Esophagus (tissue), 2 donors: Measurements from ENCODE around the gene CCIN. TPM values are rescaled to one million over a fixed set of nuclear protein-coding genes. Genes with fewer than 3 reads are reported as not detected.
"Not testable (repeated sequence)": the region's sequence is repeated elsewhere in the genome, so short reads cannot be mapped to it uniquely, and the experiment has no call there.

ENCODE experiments used
- H3K27ac ChIP-seq, 2 donors: one replicate each; pipeline ENCODE4 v1.5.1; 2013; ENCODE audit warnings: low read depth in 2 of 2, mild to moderate bottlenecking in 2 of 2, inconsistent platforms in 1 of 2, low read length in 1 of 2, moderate library complexity in 1 of 2
- H3K27me3 ChIP-seq, 2 donors: one replicate each; pipeline ENCODE4 v1.6.1; 2013; ENCODE audit warnings: low read length in 2 of 2, control low read depth in 1 of 2, mild to moderate bottlenecking in 1 of 2; ENCODE audit not compliant: insufficient read depth in 2 of 2, control insufficient read depth in 1 of 2
- H3K36me3 ChIP-seq, 2 donors: one replicate each; pipeline ENCODE4 v1.6.1; 2013; ENCODE audit warnings: low read length in 1 of 2; ENCODE audit not compliant: control insufficient read depth in 2 of 2, insufficient read depth in 2 of 2
- H3K4me1 ChIP-seq, 2 donors: one replicate each; pipeline ENCODE4 v1.6.1; 2013; ENCODE audit warnings: low read length in 1 of 2; ENCODE audit not compliant: control insufficient read depth in 2 of 2, insufficient read depth in 2 of 2
- H3K4me3 ChIP-seq, 2 donors: one replicate each; pipeline ENCODE4 v1.5.1; 2013; ENCODE audit warnings: low read length in 2 of 2, mild to moderate bottlenecking in 2 of 2, low read depth in 1 of 2, moderate library complexity in 1 of 2
- H3K9me3 ChIP-seq, 2 donors: one replicate each; pipeline ENCODE4 v1.6.1; 2013; ENCODE audit warnings: mild to moderate bottlenecking in 2 of 2, low read depth in 1 of 2, low read length in 1 of 2, moderate library complexity in 1 of 2; ENCODE audit not compliant: control insufficient read depth in 2 of 2, insufficient read depth in 1 of 2
- WGBS, 2 donors: extraction: QIAGEN DNeasy Blood & Tissue Kit; methylation state at CpG; one replicate each; pipeline ENCODE4 v1.1.7; 2013; 5-methylcytosine and 5-hydroxymethylcytosine counted together
- polyA plus RNA-seq, 2 donors: library from polyadenylated mRNA; stranded (reverse); fragments of 200-250 nt; gene quantifications; one replicate each; pipeline ENCODE4 v1.2.3, GENCODE V29; 2013
- donor health status: healthy with polysubstance abuse.
- donor health status: Bipolar disorder and iron deficiency.

Gene CCIN
- polyA plus RNA-seq, 2 donors = not detected

GRCh38 chr9:36177571-36177970 is 8.4 kb downstream of the CCIN start:
- no peaks in the 10 kb centered on the region for H3K4me1 ChIP-seq

GRCh38 chr9:36180243-36180642 is 11.1 kb downstream of the CCIN start:
- not testable (repeated sequence) for H3K36me3 ChIP-seq, H3K27me3 ChIP-seq, H3K4me1 ChIP-seq, H3K4me3 ChIP-seq, H3K27ac ChIP-seq, H3K9me3 ChIP-seq
- 82 to 91% methylated on average over 6 of the region's 6 CpGs for WGBS, 2 donors

More at GRCh38 chr9:36177571-36177970, 8.4 kb downstream of the CCIN start:
- no peaks in the 10 kb centered on the region for H3K27me3 ChIP-seq
- no peaks in the 10 kb centered on the region for H3K36me3 ChIP-seq
- no peaks in the 10 kb centered on the region for H3K9me3 ChIP-seq
- H3K4me3 ChIP-seq = no peak overlapping the region
- WGBS, 2 donors = 73 to 79% methylated on average over 4 of the region's 4 CpGs
- H3K27ac ChIP-seq = no peak overlapping the region

GRCh38 chr9:36187414-36187813 is 18.2 kb downstream of the CCIN start:
- H3K36me3 ChIP-seq = no peaks in the 10 kb centered on the region
- no peak overlapping the region for H3K27ac ChIP-seq
- H3K9me3 ChIP-seq = no peaks in the 10 kb centered on the region
- no peaks in the 10 kb centered on the region for H3K27me3 ChIP-seq
- H3K4me3 ChIP-seq = no peak overlapping the region
- peaks cover 3 to 4% of the 10 kb centered on the region in 2 donors for H3K4me1 ChIP-seq

GRCh38 chr9:36188212-36188611 is 19.0 kb downstream of the CCIN start:
- no peak overlapping the region for H3K27ac ChIP-seq
- no peaks in the 10 kb centered on the region for H3K9me3 ChIP-seq
- WGBS, 2 donors = 82% methylated on average over 5 of the region's 5 CpGs
- H3K27me3 ChIP-seq = no peaks in the 10 kb centered on the region
- H3K36me3 ChIP-seq = no peaks in the 10 kb centered on the region
- peaks cover 3 to 4% of the 10 kb centered on the region in 2 donors for H3K4me1 ChIP-seq
- H3K4me3 ChIP-seq = no peak overlapping the region

GRCh38 chr9:36189976-36190375 is 20.8 kb downstream of the CCIN start:
- no peak overlapping the region for H3K27ac ChIP-seq
- 11% methylated on average over 9 of the region's 9 CpGs for WGBS, 2 donors
- H3K36me3 ChIP-seq = peaks cover 0 to 2% of the 10 kb centered on the region in 2 donors
- peaks cover 4 to 8% of the 10 kb centered on the region in 2 donors for H3K4me1 ChIP-seq
- no peaks in the 10 kb centered on the region for H3K27me3 ChIP-seq
- no peaks in the 10 kb centered on the region for H3K9me3 ChIP-seq
- peak overlapping the region in 1 of 2 donors; percentile 98 for H3K4me3 ChIP-seq

- 0% methylated on average over 66 to 68 of the region's 68 CpGs for WGBS, 2 donors
Measured at GRCh38 chr9:36190388-36191289, 21.5 kb downstream of the CCIN start, which contains the start of gene CLTA. CLTA (plus strand) TSS chr9:36190921; CDS start chr9:36191057, 136 bp downstream.

GRCh38 chr9:36191290-36191645 is 22.1 kb downstream of the CCIN start:
- H3K4me1 ChIP-seq = peaks cover 4 to 8% of the 10 kb centered on the region in 2 donors
- 0 to 1% methylated on average over 18 of the region's 18 CpGs for WGBS, 2 donors

More at GRCh38 chr9:36190388-36191289, 21.5 kb downstream of the CCIN start, which contains the start of gene CLTA:
- no peaks in the 10 kb centered on the region for H3K27me3 ChIP-seq
- H3K4me1 ChIP-seq = peaks cover 4 to 8% of the 10 kb centered on the region in 2 donors
- H3K9me3 ChIP-seq = no peaks in the 10 kb centered on the region
- H3K27ac ChIP-seq = peak within 1 kb of the TSS; percentile 92 to 98
- peak within 1 kb of the TSS; percentile 83 to 98 for H3K4me3 ChIP-seq
- peaks cover 0 to 2% of the 10 kb centered on the region in 2 donors for H3K36me3 ChIP-seq

GRCh38 chr9:36191686-36192085 is 22.5 kb downstream of the CCIN start:
- H3K4me3 ChIP-seq = peak overlapping the region; percentile 83 to 98
- peak overlapping the region in 1 of 2 donors; percentile 92 for H3K27ac ChIP-seq
- peaks cover 0 to 2% of the 10 kb centered on the region in 2 donors for H3K36me3 ChIP-seq
- no peaks in the 10 kb centered on the region for H3K9me3 ChIP-seq
- 1 to 2% methylated on average over 7 of the region's 7 CpGs for WGBS, 2 donors
- H3K4me1 ChIP-seq = peaks cover 4 to 8% of the 10 kb centered on the region in 2 donors
- no peaks in the 10 kb centered on the region for H3K27me3 ChIP-seq

More at GRCh38 chr9:36191290-36191645, 22.1 kb downstream of the CCIN start:
- H3K9me3 ChIP-seq = no peaks in the 10 kb centered on the region
- no peaks in the 10 kb centered on the region for H3K27me3 ChIP-seq
- H3K4me3 ChIP-seq = peak overlapping the region; percentile 83 to 98
- H3K27ac ChIP-seq = peak overlapping the region; percentile 91 to 92
- peaks cover 0 to 2% of the 10 kb centered on the region in 2 donors for H3K36me3 ChIP-seq

- Histone ChIP-seq H3K36me3 (peaks cover 0 to 2% of the 10 kb centered on the region in 2 donors), H3K9me3 (no peaks in the 10 kb centered on the region), H3K4me1 (peaks cover 4 to 8% of the 10 kb centered on the region in 2 donors), H3K4me3 (peak overlapping the region; percentile 12 to 98), H3K27me3 (no peaks in the 10 kb centered on the region), H3K27ac (no peak overlapping the region)
- 62 to 64% methylated on average over 4 of the region's 4 CpGs for WGBS, 2 donors
Measured at GRCh38 chr9:36192196-36192595, 23.0 kb downstream of the CCIN start.
